Spleen (tissue), 11 donors: ENCODE measurements around the gene CD164. TPM values are rescaled to one million over a fixed set of nuclear protein-coding genes. Genes with fewer than 3 reads are reported as not detected.

Experiments
- DNase-seq: peaks from one replicate; pipeline ENCODE4 v3.0.0-alpha.2; 2020
- H3K27ac ChIP-seq, 8 donors: fragments of 200-600 bp; sonication (generic) in 7 of 8; 1 replicate in 4 of 8; 2 replicates in 4 of 8; pipeline versions ENCODE4 v1.5.0 to v1.8.0; 2016 to 2021; ENCODE audit warnings: inconsistent platforms in 4 of 8, mild to moderate bottlenecking in 4 of 8, moderate library complexity in 1 of 8
- H3K27me3 ChIP-seq, 7 donors: fragments of 200-600 bp; sonication (generic) in 6 of 7; replicated peaks in 1 of 7; 1 replicate in 4 of 7; 2 replicates in 3 of 7; pipeline versions ENCODE4 v1.5.0 to v1.8.0; 2016 to 2021; ENCODE audit warnings: inconsistent platforms in 3 of 7, mild to moderate bottlenecking in 1 of 7
- H3K36me3 ChIP-seq, 6 donors: fragments of 200-600 bp; sonication (generic) in 5 of 6; 1 replicate in 4 of 6; 2 replicates in 2 of 6; pipeline versions ENCODE4 v1.5.0 to v1.8.0; 2016 to 2021; ENCODE audit warnings: inconsistent platforms in 2 of 6
- H3K4me1 ChIP-seq, 6 donors: fragments of 200-600 bp; sonication (generic) in 5 of 6; 1 replicate in 3 of 6; 2 replicates in 3 of 6; pipeline versions ENCODE4 v1.5.0 to v1.8.0; 2016 to 2021; ENCODE audit warnings: inconsistent platforms in 3 of 6
- H3K4me3 ChIP-seq, 8 donors: fragments of 200-600 bp; sonication (generic) in 7 of 8; 1 replicate in 4 of 8; 2 replicates in 4 of 8; pipeline versions ENCODE4 v1.5.0 to v1.8.0; 2016 to 2021; ENCODE audit warnings: inconsistent platforms in 4 of 8, mild to moderate bottlenecking in 4 of 8, moderate library complexity in 2 of 8
- H3K9me3 ChIP-seq, 8 donors: fragments of 200-600 bp; sonication (generic) in 7 of 8; 1 replicate in 4 of 8; 2 replicates in 4 of 8; pipeline versions ENCODE4 v1.5.0 to v1.8.0; 2016 to 2021; ENCODE audit warnings: inconsistent platforms in 4 of 8
- POLR2A ChIP-seq, 3 donors: fragments of 450-650 bp; IDR thresholded peaks; one replicate each; pipeline ENCODE4 v1.5.1; 2017; ENCODE audit warnings: antibody characterized with exemption in 3 of 3, mild to moderate bottlenecking in 1 of 3
- POLR2AphosphoS5 ChIP-seq, 3 donors: sonication (generic); formaldehyde crosslinking; IDR thresholded peaks; one replicate each; pipeline ENCODE4 v1.5.1; 2017; ENCODE audit warnings: antibody characterized with exemption in 3 of 3
- WGBS, 5 donors: extraction: QIAGEN DNeasy Blood & Tissue Kit in 3 of 5; methylation state at CpG; one replicate each; pipeline versions ENCODE4 v1.1.5 to v1.1.7; 2013 to 2018; 5-methylcytosine and 5-hydroxymethylcytosine counted together
- intact Hi-C: fragments of 100-400 bp; cut with DNase I; formaldehyde crosslinking; loops from one replicate; pipeline ENCODE4 v1.15.0; 2023; ENCODE audit warnings: low total_unique reads
- polyA plus RNA-seq, 3 donors: library from polyadenylated mRNA; stranded (reverse); fragments of 200-250 nt; gene quantifications; one replicate each; pipeline ENCODE4 v1.2.1, GENCODE V29; 2013
- total RNA-seq, 7 donors: library from RNA; depleted of rRNA in 3 of 7; stranded (reverse); fragments of >200 nt in 3 of 7; fragmentation: NEBNext Ultra II Directional in 4 of 7; extraction: Animal tissue kit (Norgen Biotek cat#: 25700) in 4 of 7; gene quantifications; one replicate each; pipeline versions ENCODE4 v1.1.0 to v1.2.1, GENCODE V29; 2016 to 2021
- TF ChIP-seq, protein P1 (sequence below), 11 experiments: fragments of 200-600 bp in 7 of 11; fragments of 450-650 bp in 4 of 11; sonication (generic) in 4 of 11; IDR thresholded peaks in 8 of 11; conservative IDR thresholded peaks in 3 of 11; 1 replicate in 7 of 11; 2 replicates in 4 of 11; pipeline versions ENCODE4 v1.4.0 to v1.8.0; 2016 to 2021; ENCODE audit warnings: antibody characterized with exemption in 11 of 11, inconsistent platforms in 4 of 11, mild to moderate bottlenecking in 1 of 11
- donor health status: healthy with polysubstance abuse.
- donor health status: DM: no; HTN: no; CAD: no; lungs with moderate emphysema.
- donor health status: DM: no; HTN: no; CAD: no.
- donor health status: Bipolar disorder and iron deficiency.
- donor health status: healthy.
- donor health status: DM: no; HTN: no; CAD: no.
- donor health status: DM: yes; HTN: yes; CAD: no.

The CD164 gene
- total and polyA plus RNA-seq, 10 donors: 79.4 to 249 (median 210) TPM

DNA sequence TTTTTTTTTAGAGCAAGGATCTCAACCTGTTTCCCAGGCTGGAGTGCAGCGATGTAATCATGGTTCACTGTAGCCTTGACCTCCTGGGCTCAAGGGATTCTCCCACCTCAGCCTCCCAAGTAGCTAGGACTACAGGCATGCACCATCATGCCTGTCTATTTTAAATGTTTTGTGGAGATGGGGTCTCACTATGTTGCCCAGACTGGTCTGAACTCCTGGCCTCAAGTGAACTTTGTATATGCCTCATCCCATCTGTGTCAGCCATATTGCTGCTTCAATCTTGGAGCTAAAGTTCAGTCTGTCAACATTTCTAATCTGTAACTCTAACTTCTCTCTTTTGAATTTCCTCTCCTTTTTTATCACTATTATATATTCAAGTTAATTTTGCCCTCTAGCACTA, 54.3 kb downstream of the CD164 start:
- H3K4me1 ChIP-seq: peaks cover 0 to 42% (median 9%) of the 10 kb centered on the region in 6 donors

DNA sequence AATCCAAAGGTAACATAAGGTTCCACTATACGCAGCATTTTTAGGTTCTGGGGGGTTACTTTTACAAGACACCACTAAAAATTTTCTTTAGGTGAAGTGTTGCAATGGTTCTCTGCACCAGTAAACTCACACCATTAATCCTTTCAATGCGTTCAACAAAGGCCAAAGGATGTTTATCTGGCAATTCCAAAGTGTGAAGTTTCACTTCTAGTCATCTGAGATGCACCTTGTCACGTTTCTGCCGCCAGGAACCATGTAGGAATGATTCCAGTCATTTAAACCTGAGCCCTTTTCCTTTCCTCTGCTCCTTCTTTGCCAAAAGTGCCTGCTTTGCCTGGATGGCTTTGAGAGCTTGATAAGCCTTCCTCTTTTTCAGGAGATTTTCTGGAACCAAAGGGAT, 54.8 kb downstream of the CD164 start:
- TF ChIP-seq POLR2AphosphoS5 (IDR thresholded peaks at IDR 0.05): no peak
- TF ChIP-seq POLR2A (IDR thresholded peaks at IDR 0.05): no peak
- TF ChIP-seq, protein P1, sequence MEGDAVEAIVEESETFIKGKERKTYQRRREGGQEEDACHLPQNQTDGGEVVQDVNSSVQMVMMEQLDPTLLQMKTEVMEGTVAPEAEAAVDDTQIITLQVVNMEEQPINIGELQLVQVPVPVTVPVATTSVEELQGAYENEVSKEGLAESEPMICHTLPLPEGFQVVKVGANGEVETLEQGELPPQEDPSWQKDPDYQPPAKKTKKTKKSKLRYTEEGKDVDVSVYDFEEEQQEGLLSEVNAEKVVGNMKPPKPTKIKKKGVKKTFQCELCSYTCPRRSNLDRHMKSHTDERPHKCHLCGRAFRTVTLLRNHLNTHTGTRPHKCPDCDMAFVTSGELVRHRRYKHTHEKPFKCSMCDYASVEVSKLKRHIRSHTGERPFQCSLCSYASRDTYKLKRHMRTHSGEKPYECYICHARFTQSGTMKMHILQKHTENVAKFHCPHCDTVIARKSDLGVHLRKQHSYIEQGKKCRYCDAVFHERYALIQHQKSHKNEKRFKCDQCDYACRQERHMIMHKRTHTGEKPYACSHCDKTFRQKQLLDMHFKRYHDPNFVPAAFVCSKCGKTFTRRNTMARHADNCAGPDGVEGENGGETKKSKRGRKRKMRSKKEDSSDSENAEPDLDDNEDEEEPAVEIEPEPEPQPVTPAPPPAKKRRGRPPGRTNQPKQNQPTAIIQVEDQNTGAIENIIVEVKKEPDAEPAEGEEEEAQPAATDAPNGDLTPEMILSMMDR (IDR thresholded peaks at IDR 0.05 in 8 of 11, conservative IDR thresholded peaks at IDR 0.05 in 3 of 11): no peak
- intact Hi-C loops: no loop called here
- H3K27ac ChIP-seq: no peak overlapping the region
- no peaks in the 10 kb centered on the region for H3K27me3 ChIP-seq
- H3K4me1 ChIP-seq: peaks cover 0 to 42% (median 13%) of the 10 kb centered on the region in 6 donors
- DNase-seq: no peak
- H3K9me3 ChIP-seq: no peaks in the 10 kb centered on the region
- no peak overlapping the region for H3K4me3 ChIP-seq
- H3K36me3 ChIP-seq: no peaks in the 10 kb centered on the region
- WGBS, 5 donors: 79 to 91% (median 85%) methylated on average over 4 of the region's 4 CpGs

More for the DNA sequence above, 54.3 kb downstream of the CD164 start:
- H3K4me3 ChIP-seq: no peak overlapping the region
- no peak for DNase-seq
- WGBS, 5 donors: 89 to 100% (median 96%) methylated on average over 1 of the region's 1 CpG
- H3K36me3 ChIP-seq: no peaks in the 10 kb centered on the region
- intact Hi-C loops: no loop called here
- H3K9me3 ChIP-seq: no peaks in the 10 kb centered on the region
- TF ChIP-seq, protein P1 (IDR thresholded peaks at IDR 0.05 in 8 of 11, conservative IDR thresholded peaks at IDR 0.05 in 3 of 11): no peak
- no peak for TF ChIP-seq POLR2AphosphoS5 (IDR thresholded peaks at IDR 0.05)
- no peak for TF ChIP-seq POLR2A (IDR thresholded peaks at IDR 0.05)
- no peak overlapping the region for H3K27ac ChIP-seq
- no peaks in the 10 kb centered on the region for H3K27me3 ChIP-seq

DNA sequence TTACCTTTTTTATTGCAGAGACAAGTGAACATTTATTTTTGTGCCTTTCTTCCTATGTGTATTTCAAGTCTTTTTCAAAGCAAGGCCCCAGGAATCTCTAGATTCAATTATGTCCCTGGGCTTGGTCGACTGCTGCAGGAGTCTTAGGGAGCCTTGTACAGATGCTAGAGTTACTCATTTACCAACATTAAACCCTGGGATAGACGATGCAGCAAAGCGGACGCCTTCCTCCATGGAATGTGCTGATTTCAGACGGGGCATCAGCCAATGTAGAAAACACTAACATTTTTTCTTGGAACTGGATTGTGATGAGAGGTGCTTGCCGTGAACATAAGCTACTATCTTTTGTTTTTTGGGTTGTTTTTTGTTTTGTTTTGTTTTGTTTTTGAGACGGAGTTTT, 55.9 kb downstream of the CD164 start:
- intact Hi-C loops: no loop called here
- Histone ChIP-seq H3K9me3 (no peaks in the 10 kb centered on the region), H3K27me3 (no peaks in the 10 kb centered on the region), H3K4me3 (no peak overlapping the region), H3K27ac (peak overlapping the region in 1 of 8 donors; percentile 58), H3K36me3 (no peaks in the 10 kb centered on the region), H3K4me1 (peaks cover 0 to 45% (median 14%) of the 10 kb centered on the region in 6 donors)
- no peak for DNase-seq
- WGBS, 5 donors: 84 to 93% (median 90%) methylated on average over 7 of the region's 7 CpGs
- no peak for TF ChIP-seq POLR2AphosphoS5 (IDR thresholded peaks at IDR 0.05)
- no peak for TF ChIP-seq POLR2A (IDR thresholded peaks at IDR 0.05)
- TF ChIP-seq, protein P1 (IDR thresholded peaks at IDR 0.05 in 8 of 11, conservative IDR thresholded peaks at IDR 0.05 in 3 of 11): no peak

- Histone ChIP-seq H3K9me3 (no peaks in the 10 kb centered on the region), H3K4me3 (no peak overlapping the region), H3K36me3 (no peaks in the 10 kb centered on the region), H3K4me1 (peaks cover 0 to 45% (median 14%) of the 10 kb centered on the region in 6 donors), H3K27me3 (no peaks in the 10 kb centered on the region), H3K27ac (peak overlapping the region in 3 of 8 donors; percentile 45 to 58 (median 53))
- no peak for DNase-seq
- TF ChIP-seq, protein P1 (IDR thresholded peaks at IDR 0.05 in 8 of 11, conservative IDR thresholded peaks at IDR 0.05 in 3 of 11): no peak
- TF ChIP-seq POLR2AphosphoS5 (IDR thresholded peaks at IDR 0.05) (no peak), POLR2A (IDR thresholded peaks at IDR 0.05) (no peak)
- whole genome bisulfite sequencing, 5 donors: 44 to 67% (median 56%) methylated on average over 8 of the region's 8 CpGs
- intact Hi-C loops: no loop called here
Observed at GRCh38 chr6:109325400-109325801, 56.9 kb downstream of the CD164 start.
